AML-193 (cell line): ENCODE measurements around the gene BRSK2.

Experiments used
- DNase-seq, 2 experiments: peaks; one replicate each; lab custom pipeline; 2025; lab: John Stamatoyannopoulos, UW

BRSK2 gene

GRCh38 chr11:1469287-1469910 is 79.7 kb downstream of the BRSK2 start:
- DNase-seq, result no peak

- DNase-seq, result no peak
Measured at GRCh38 chr11:1469911-1470680, 80.4 kb downstream of the BRSK2 start.

- no peak for DNase-seq
Measured at GRCh38 chr11:1470681-1471611, 81.2 kb downstream of the BRSK2 start.

- DNase-seq, result no peak
Measured at GRCh38 chr11:1471736-1472135, 82.0 kb downstream of the BRSK2 start.

GRCh38 chr11:1472180-1473005 is 82.7 kb downstream of the BRSK2 start:
- no peak for DNase-seq

- DNase-seq, result no peak
Measured at GRCh38 chr11:1473011-1473628, 83.4 kb downstream of the BRSK2 start.

- no peak for DNase-seq
Measured at GRCh38 chr11:1473786-1474185, 84.1 kb downstream of the BRSK2 start.

GRCh38 chr11:1475841-1476240 is 86.1 kb downstream of the BRSK2 start:
- DNase-seq, result no peak

GRCh38 chr11:1476940-1477736 is 87.4 kb downstream of the BRSK2 start:
- no peak for DNase-seq

- DNase-seq, result no peak
Measured at GRCh38 chr11:1478011-1478410, 88.3 kb downstream of the BRSK2 start.

- DNase-seq, result peak; percentile 62 to 73
Measured at GRCh38 chr11:1478544-1478943, 88.8 kb downstream of the BRSK2 start.

GRCh38 chr11:1479006-1479677 is 89.4 kb downstream of the BRSK2 start:
- no peak for DNase-seq

- DNase-seq, result no peak
Measured at GRCh38 chr11:1479678-1480118, 90.0 kb downstream of the BRSK2 start.

GRCh38 chr11:1480191-1480554 is 90.4 kb downstream of the BRSK2 start:
- no peak for DNase-seq

GRCh38 chr11:1480555-1481482 is 91.1 kb downstream of the BRSK2 start:
- DNase-seq, result no peak

- DNase-seq, result no peak
Measured at GRCh38 chr11:1481483-1481825, 91.7 kb downstream of the BRSK2 start.

- no peak for DNase-seq
Measured at GRCh38 chr11:1481861-1482441, 92.2 kb downstream of the BRSK2 start.
